Astrocyte (in vitro differentiated cells and primary cell): Measurements from ENCODE around the gene CD58. TPM values are rescaled to one million over a fixed set of nuclear protein-coding genes. Genes with fewer than 3 reads are reported as not detected.

ENCODE experiments used
- DNase-seq: peaks from one replicate; pipeline ENCODE4 v3.0.0-alpha.2; 2010; ENCODE audit warnings: low read depth
- FAIRE-seq: peaks from 2 replicates; lab custom pipeline; 2011; peaks lifted over from hg19 to GRCh38; lab: Jason Lieb, UNC
- H2AFZ ChIP-seq: 2 replicates; pipeline ENCODE4 v1.6.0; 2012; ENCODE audit warnings: low read depth, low read length, inconsistent platforms
- H3K27ac ChIP-seq: 2 replicates; pipeline ENCODE4 v1.5.1; 2011; ENCODE audit warnings: low read depth, low read length, inconsistent platforms
- H3K27me3 ChIP-seq: 2 replicates; pipeline ENCODE4 v1.6.0; 2011; ENCODE audit warnings: low read length, inconsistent platforms; ENCODE audit not compliant: insufficient read depth
- H3K36me3 ChIP-seq: 2 replicates; pipeline ENCODE4 v1.5.1; 2011; ENCODE audit warnings: low read length, inconsistent platforms; ENCODE audit not compliant: insufficient read depth
- H3K4me1 ChIP-seq: 2 replicates; pipeline ENCODE4 v1.5.1; 2011; ENCODE audit warnings: low read length, inconsistent platforms; ENCODE audit not compliant: insufficient read depth
- H3K4me2 ChIP-seq: 2 replicates; pipeline ENCODE4 v1.6.0; 2012; ENCODE audit warnings: low read length, inconsistent platforms
- H3K4me3 ChIP-seq: 2 replicates; pipeline ENCODE4 v1.5.1; 2011; ENCODE audit warnings: low read depth, mild to moderate bottlenecking, low read length, inconsistent platforms; ENCODE audit not compliant: insufficient read depth
- H3K79me2 ChIP-seq: 2 replicates; pipeline ENCODE4 v1.6.0; 2012; ENCODE audit warnings: mild to moderate bottlenecking, low read length, inconsistent platforms; ENCODE audit not compliant: insufficient read depth
- H3K9ac ChIP-seq: 2 replicates; pipeline ENCODE4 v1.6.0; 2012; ENCODE audit warnings: mild to moderate bottlenecking, low read length, inconsistent platforms
- H3K9me3 ChIP-seq: 2 replicates; pipeline ENCODE4 v1.5.1; 2012; ENCODE audit warnings: low read depth, mild to moderate bottlenecking, low read length, inconsistent platforms; ENCODE audit not compliant: insufficient read depth
- H4K20me1 ChIP-seq: 2 replicates; pipeline ENCODE4 v1.6.0; 2012; ENCODE audit warnings: low read length, inconsistent platforms; ENCODE audit not compliant: insufficient read depth
- H3K27ac Mint-ChIP-seq: one replicate; pipeline ENCODE4 v1.8.0; 2021; ENCODE audit warnings: mild to moderate bottlenecking, mixed read lengths; ENCODE audit not compliant: unreplicated experiment
- H3K27me3 Mint-ChIP-seq: one replicate; pipeline ENCODE4 v1.8.0; 2021; ENCODE audit warnings: low read depth, mixed read lengths; ENCODE audit not compliant: unreplicated experiment
- H3K36me3 Mint-ChIP-seq: one replicate; pipeline ENCODE4 v1.8.0; 2021; ENCODE audit warnings: low read depth, mixed read lengths; ENCODE audit not compliant: unreplicated experiment
- H3K4me1 Mint-ChIP-seq: one replicate; pipeline ENCODE4 v1.8.0; 2021; ENCODE audit warnings: low read depth, mixed read lengths; ENCODE audit not compliant: unreplicated experiment
- H3K4me3 Mint-ChIP-seq: one replicate; pipeline ENCODE4 v1.8.0; 2021; ENCODE audit warnings: mild to moderate bottlenecking, moderate library complexity, mixed read lengths; ENCODE audit not compliant: unreplicated experiment
- H3K9me3 Mint-ChIP-seq: one replicate; pipeline ENCODE4 v1.8.0; 2021; ENCODE audit warnings: mild to moderate bottlenecking, mixed read lengths; ENCODE audit not compliant: unreplicated experiment
- EZH2 ChIP-seq: IDR thresholded peaks from 2 replicates; pipeline ENCODE4 v1.6.1; 2012; ENCODE audit warnings: mild to moderate bottlenecking, low read length, inconsistent platforms; ENCODE audit not compliant: insufficient read depth
- total RNA-seq: library from RNA; stranded (reverse); gene quantifications from 2 replicates; pipeline ENCODE4 v1.2.1, GENCODE V29; 2021
- TF ChIP-seq, protein P1 (sequence below): IDR thresholded peaks from 2 replicates; pipeline ENCODE4 v1.5.1; 2011; ENCODE audit warnings: low read depth, mild to moderate bottlenecking, inconsistent platforms, low read length, moderate library complexity; ENCODE audit not compliant: insufficient read depth

The CD58 gene
- total RNA-seq, 1 donor from 2014 or later = 13.0 TPM

DNA sequence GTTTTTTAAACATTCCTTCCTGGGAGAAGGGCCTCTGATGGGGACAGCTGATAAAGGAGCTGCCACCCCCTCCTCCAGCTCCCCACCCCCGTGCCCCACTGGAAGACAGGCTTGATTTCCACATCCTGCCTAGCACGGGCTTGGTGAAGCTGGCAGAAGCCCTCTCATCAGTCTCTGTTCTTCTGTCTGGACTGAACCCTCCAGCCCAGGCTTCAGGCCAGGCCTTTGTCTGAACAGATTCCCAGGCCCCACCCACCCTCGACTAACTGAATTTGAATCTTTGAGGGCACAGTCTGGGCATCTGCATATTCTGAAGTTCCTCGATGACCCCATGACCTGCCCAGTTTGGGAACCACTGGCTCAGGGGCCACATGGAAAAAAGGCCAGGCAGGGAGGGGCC is 75.3 kb downstream of the CD58 start:
- peak overlapping the region; percentile 92 for H3K27ac Mint-ChIP-seq

DNA sequence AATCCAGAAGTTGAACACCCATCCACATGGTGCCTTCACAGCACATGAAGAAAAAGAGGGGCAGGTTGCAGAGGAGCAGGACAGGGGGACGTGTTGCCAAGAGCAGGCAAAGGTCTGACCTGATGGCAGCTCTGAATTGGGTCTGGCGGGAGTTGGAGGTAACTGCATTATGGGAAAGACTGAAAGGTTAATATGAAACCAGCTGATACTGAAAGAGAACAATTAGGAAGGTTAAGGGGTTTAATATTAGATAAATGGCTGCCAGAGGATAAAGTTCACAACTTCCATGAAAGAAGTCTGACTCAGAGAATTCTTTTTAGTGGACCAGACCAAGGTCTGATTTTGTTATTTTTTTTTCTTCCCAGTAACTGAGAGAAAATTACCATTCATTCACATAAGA is 76.1 kb downstream of the CD58 start:
- H3K36me3 Mint-ChIP-seq = no peaks in the 10 kb centered on the region
- Histone ChIP-seq H3K9me3 (no peaks in the 10 kb centered on the region), H3K36me3 (no peaks in the 10 kb centered on the region), H3K4me2 (peak overlapping the region; percentile 35), H3K4me1 (peaks cover 32% of the 10 kb centered on the region), H3K27me3 (peaks cover 3% of the 10 kb centered on the region), H3K9ac (no peak overlapping the region), H3K79me2 (no peaks in the 10 kb centered on the region), H2AFZ (no peak overlapping the region), H3K4me3 (no peak overlapping the region), H4K20me1 (no peaks in the 10 kb centered on the region), H3K27ac (no peak overlapping the region)
- no peak for TF ChIP-seq EZH2
- TF ChIP-seq, protein P1, sequence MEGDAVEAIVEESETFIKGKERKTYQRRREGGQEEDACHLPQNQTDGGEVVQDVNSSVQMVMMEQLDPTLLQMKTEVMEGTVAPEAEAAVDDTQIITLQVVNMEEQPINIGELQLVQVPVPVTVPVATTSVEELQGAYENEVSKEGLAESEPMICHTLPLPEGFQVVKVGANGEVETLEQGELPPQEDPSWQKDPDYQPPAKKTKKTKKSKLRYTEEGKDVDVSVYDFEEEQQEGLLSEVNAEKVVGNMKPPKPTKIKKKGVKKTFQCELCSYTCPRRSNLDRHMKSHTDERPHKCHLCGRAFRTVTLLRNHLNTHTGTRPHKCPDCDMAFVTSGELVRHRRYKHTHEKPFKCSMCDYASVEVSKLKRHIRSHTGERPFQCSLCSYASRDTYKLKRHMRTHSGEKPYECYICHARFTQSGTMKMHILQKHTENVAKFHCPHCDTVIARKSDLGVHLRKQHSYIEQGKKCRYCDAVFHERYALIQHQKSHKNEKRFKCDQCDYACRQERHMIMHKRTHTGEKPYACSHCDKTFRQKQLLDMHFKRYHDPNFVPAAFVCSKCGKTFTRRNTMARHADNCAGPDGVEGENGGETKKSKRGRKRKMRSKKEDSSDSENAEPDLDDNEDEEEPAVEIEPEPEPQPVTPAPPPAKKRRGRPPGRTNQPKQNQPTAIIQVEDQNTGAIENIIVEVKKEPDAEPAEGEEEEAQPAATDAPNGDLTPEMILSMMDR = no peak
- H3K27ac Mint-ChIP-seq = peak overlapping the region; percentile 92
- no peak overlapping the region for H3K4me3 Mint-ChIP-seq
- FAIRE-seq (no peak), DNase-seq (peak; percentile 42)
- peaks cover 59% of the 10 kb centered on the region for H3K4me1 Mint-ChIP-seq
- peaks cover 4% of the 10 kb centered on the region for H3K9me3 Mint-ChIP-seq
- peaks cover 1% of the 10 kb centered on the region for H3K27me3 Mint-ChIP-seq

More for the DNA sequence above, 75.3 kb downstream of the CD58 start:
- Histone ChIP-seq H2AFZ (no peak overlapping the region), H3K4me1 (peaks cover 32% of the 10 kb centered on the region), H3K4me2 (no peak overlapping the region), H3K79me2 (no peaks in the 10 kb centered on the region), H3K36me3 (no peaks in the 10 kb centered on the region), H3K27me3 (no peaks in the 10 kb centered on the region), H3K9ac (no peak overlapping the region), H3K27ac (no peak overlapping the region), H3K4me3 (no peak overlapping the region), H4K20me1 (no peaks in the 10 kb centered on the region), H3K9me3 (no peaks in the 10 kb centered on the region)
- no peaks in the 10 kb centered on the region for H3K36me3 Mint-ChIP-seq
- H3K4me1 Mint-ChIP-seq = peaks cover 55% of the 10 kb centered on the region
- peaks cover 1% of the 10 kb centered on the region for H3K27me3 Mint-ChIP-seq
- FAIRE-seq (no peak), DNase-seq (peak; percentile 29)
- H3K4me3 Mint-ChIP-seq = no peak overlapping the region
- no peak for TF ChIP-seq EZH2
- TF ChIP-seq, protein P1 = no peak
- peaks cover 4% of the 10 kb centered on the region for H3K9me3 Mint-ChIP-seq

DNA sequence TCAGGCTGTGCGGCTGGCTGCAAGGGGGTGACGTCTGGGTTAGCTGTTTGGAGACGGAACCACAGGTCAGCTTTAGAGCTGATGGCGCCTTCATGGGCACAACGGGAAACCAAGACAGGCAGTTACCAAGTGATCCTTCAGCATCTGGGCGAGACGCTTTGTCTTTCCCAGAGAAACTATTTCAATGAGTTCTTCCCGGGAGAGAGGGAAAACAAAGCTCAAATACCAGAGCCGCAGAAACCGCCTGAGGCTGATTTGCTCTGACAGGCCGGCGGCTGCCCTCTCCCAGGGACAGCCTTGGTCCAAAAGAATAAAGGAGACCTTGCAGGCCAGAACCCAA is 76.5 kb downstream of the CD58 start:
- Histone ChIP-seq H3K4me1 (peaks cover 35% of the 10 kb centered on the region), H3K27ac (no peak overlapping the region), H3K9me3 (no peaks in the 10 kb centered on the region), H4K20me1 (no peaks in the 10 kb centered on the region), H3K4me2 (peak overlapping the region; percentile 35), H3K36me3 (no peaks in the 10 kb centered on the region), H3K9ac (no peak overlapping the region), H3K27me3 (peaks cover 3% of the 10 kb centered on the region), H3K4me3 (no peak overlapping the region), H2AFZ (peak overlapping the region; percentile 7), H3K79me2 (no peaks in the 10 kb centered on the region)
- FAIRE-seq (no peak), DNase-seq (peak; percentile 61)
- no peak overlapping the region for H3K4me3 Mint-ChIP-seq
- no peaks in the 10 kb centered on the region for H3K36me3 Mint-ChIP-seq
- peaks cover 1% of the 10 kb centered on the region for H3K27me3 Mint-ChIP-seq
- TF ChIP-seq EZH2 = no peak
- TF ChIP-seq, protein P1 = no peak
- peak overlapping the region; percentile 34 for H3K27ac Mint-ChIP-seq
- peaks cover 4% of the 10 kb centered on the region for H3K9me3 Mint-ChIP-seq
- peaks cover 62% of the 10 kb centered on the region for H3K4me1 Mint-ChIP-seq
